Spleen (tissue), 7 donors: ENCODE measurements around the gene PRRX2.

Experiments used
- POLR2A ChIP-seq, 3 donors: fragments of 450-650 bp; IDR thresholded peaks; one replicate each; pipeline ENCODE4 v1.5.1; 2017; ENCODE audit warnings: antibody characterized with exemption in 3 of 3, mild to moderate bottlenecking in 1 of 3
- POLR2AphosphoS5 ChIP-seq, 3 donors: sonication (generic); formaldehyde crosslinking; IDR thresholded peaks; one replicate each; pipeline ENCODE4 v1.5.1; 2017; ENCODE audit warnings: antibody characterized with exemption in 3 of 3
- TF ChIP-seq, protein P1 (sequence below), 11 experiments: fragments of 200-600 bp in 7 of 11; fragments of 450-650 bp in 4 of 11; sonication (generic) in 4 of 11; IDR thresholded peaks in 8 of 11; conservative IDR thresholded peaks in 3 of 11; 1 replicate in 7 of 11; 2 replicates in 4 of 11; pipeline versions ENCODE4 v1.4.0 to v1.8.0; 2016 to 2021; ENCODE audit warnings: antibody characterized with exemption in 11 of 11, inconsistent platforms in 4 of 11, mild to moderate bottlenecking in 1 of 11
- donor health status: DM: no; HTN: no; CAD: no; lungs with moderate emphysema.
- donor health status: DM: no; HTN: no; CAD: no.
- donor health status: DM: no; HTN: no; CAD: no.

DNA sequence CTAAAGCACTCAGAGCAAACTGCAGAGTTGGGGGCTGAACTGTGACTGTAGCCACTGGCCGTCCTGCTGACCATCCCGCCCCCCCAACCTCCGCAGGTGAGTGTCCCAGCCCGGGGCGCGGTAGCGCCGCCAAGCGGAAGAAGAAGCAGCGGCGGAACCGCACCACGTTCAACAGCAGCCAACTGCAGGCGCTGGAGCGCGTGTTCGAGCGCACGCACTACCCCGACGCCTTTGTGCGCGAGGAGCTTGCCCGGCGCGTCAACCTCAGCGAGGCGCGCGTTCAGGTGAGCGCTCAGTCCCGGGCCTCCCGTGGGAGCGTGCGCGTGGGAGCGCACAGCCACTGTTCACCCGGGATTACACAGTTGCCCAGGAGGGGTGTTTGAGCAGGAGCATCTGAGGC, 53.7 kb downstream of the PRRX2 start:
- TF ChIP-seq, protein P1, sequence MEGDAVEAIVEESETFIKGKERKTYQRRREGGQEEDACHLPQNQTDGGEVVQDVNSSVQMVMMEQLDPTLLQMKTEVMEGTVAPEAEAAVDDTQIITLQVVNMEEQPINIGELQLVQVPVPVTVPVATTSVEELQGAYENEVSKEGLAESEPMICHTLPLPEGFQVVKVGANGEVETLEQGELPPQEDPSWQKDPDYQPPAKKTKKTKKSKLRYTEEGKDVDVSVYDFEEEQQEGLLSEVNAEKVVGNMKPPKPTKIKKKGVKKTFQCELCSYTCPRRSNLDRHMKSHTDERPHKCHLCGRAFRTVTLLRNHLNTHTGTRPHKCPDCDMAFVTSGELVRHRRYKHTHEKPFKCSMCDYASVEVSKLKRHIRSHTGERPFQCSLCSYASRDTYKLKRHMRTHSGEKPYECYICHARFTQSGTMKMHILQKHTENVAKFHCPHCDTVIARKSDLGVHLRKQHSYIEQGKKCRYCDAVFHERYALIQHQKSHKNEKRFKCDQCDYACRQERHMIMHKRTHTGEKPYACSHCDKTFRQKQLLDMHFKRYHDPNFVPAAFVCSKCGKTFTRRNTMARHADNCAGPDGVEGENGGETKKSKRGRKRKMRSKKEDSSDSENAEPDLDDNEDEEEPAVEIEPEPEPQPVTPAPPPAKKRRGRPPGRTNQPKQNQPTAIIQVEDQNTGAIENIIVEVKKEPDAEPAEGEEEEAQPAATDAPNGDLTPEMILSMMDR (IDR thresholded peaks at IDR 0.05 in 8 of 11, conservative IDR thresholded peaks at IDR 0.05 in 3 of 11), result no peak
- TF ChIP-seq POLR2A (IDR thresholded peaks at IDR 0.05) (no peak), POLR2AphosphoS5 (IDR thresholded peaks at IDR 0.05) (no peak)
